H9 (cell line): Measurements from ENCODE around the gene HS2ST1. TPM values are rescaled to one million over a fixed set of nuclear protein-coding genes. Genes with fewer than 3 reads are reported as not detected.

ENCODE experiments used
- DNase-seq: peaks from one replicate; pipeline ENCODE4 v3.0.0-alpha.2; 2017
- H2AFZ ChIP-seq: one replicate; pipeline ENCODE4 v1.6.1; 2013; ENCODE audit warnings: mild to moderate bottlenecking, low read length, control low read depth, moderate library complexity
- H2AK5ac ChIP-seq: 2 replicates; pipeline ENCODE4 v1.6.1; 2013; ENCODE audit warnings: low read length, control low read depth, mixed read lengths; ENCODE audit not compliant: insufficient read length
- H2BK120ac ChIP-seq: one replicate; pipeline ENCODE4 v1.6.1; 2013; ENCODE audit warnings: low read depth, mild to moderate bottlenecking, low read length, control low read depth, inconsistent platforms; ENCODE audit not compliant: poor library complexity, severe bottlenecking
- H2BK12ac ChIP-seq: 2 replicates; pipeline ENCODE4 v1.6.1; 2013; ENCODE audit warnings: low read length, control low read depth, mixed read lengths, low read depth; ENCODE audit not compliant: insufficient read length
- H2BK15ac ChIP-seq: 2 replicates; pipeline ENCODE4 v1.6.1; 2013; ENCODE audit warnings: low read depth, low read length, control low read depth
- H2BK20ac ChIP-seq: one replicate; pipeline ENCODE4 v1.6.1; 2013; ENCODE audit warnings: low read depth, mild to moderate bottlenecking, low read length, control low read depth, inconsistent platforms; ENCODE audit not compliant: poor library complexity, severe bottlenecking
- H2BK5ac ChIP-seq: 2 replicates; pipeline ENCODE4 v1.6.1; 2013; ENCODE audit warnings: low read length, control low read depth, mixed read lengths; ENCODE audit not compliant: insufficient read length
- H3K14ac ChIP-seq: 2 replicates; pipeline ENCODE4 v1.6.1; 2013; ENCODE audit warnings: low read length, control low read depth; ENCODE audit not compliant: insufficient read depth
- H3K18ac ChIP-seq: 2 replicates; pipeline ENCODE4 v1.6.1; 2013; ENCODE audit warnings: low read depth, mild to moderate bottlenecking, mixed read lengths, low read length, control low read depth; ENCODE audit not compliant: insufficient read length
- H3K23ac ChIP-seq: 2 replicates; pipeline ENCODE4 v1.6.1; 2013; ENCODE audit warnings: low read length, control low read depth, mixed read lengths, low read depth; ENCODE audit not compliant: insufficient read length
- H3K23me2 ChIP-seq: 2 replicates; pipeline ENCODE4 v1.6.1; 2013; ENCODE audit warnings: low read depth, mild to moderate bottlenecking, mixed read lengths, low read length, control low read depth; ENCODE audit not compliant: insufficient read length, poor library complexity, severe bottlenecking
- H3K27ac ChIP-seq: 2 replicates; pipeline ENCODE4 v1.5.1; 2013; ENCODE audit warnings: low read length, control low read depth, mixed read lengths, low read depth; ENCODE audit not compliant: insufficient read length
- H3K27me3 ChIP-seq: 2 replicates; pipeline ENCODE4 v1.6.1; 2013; ENCODE audit warnings: low read length, control low read depth, inconsistent platforms; ENCODE audit not compliant: insufficient read depth
- H3K4ac ChIP-seq: 2 replicates; pipeline ENCODE4 v1.6.1; 2013; ENCODE audit warnings: low read depth, mild to moderate bottlenecking, control low read depth, inconsistent platforms, low read length, moderate library complexity
- H3K4me1 ChIP-seq: 2 replicates; pipeline ENCODE4 v1.6.1; 2013; ENCODE audit warnings: low read length, control low read depth, inconsistent platforms; ENCODE audit not compliant: insufficient read depth
- H3K4me2 ChIP-seq: 2 replicates; pipeline ENCODE4 v1.6.1; 2013; ENCODE audit warnings: low read length, control low read depth, mixed read lengths; ENCODE audit not compliant: insufficient read length, insufficient read depth
- H3K56ac ChIP-seq: 2 replicates; pipeline ENCODE4 v1.6.1; 2013; ENCODE audit warnings: low read depth, mild to moderate bottlenecking, mixed read lengths, low read length, control low read depth; ENCODE audit not compliant: insufficient read length
- H3K79me1 ChIP-seq: 2 replicates; pipeline ENCODE4 v1.6.1; 2013; ENCODE audit warnings: low read depth, mild to moderate bottlenecking, moderate library complexity, low read length, control low read depth, inconsistent platforms; ENCODE audit not compliant: insufficient read depth, poor library complexity, severe bottlenecking
- H3K79me2 ChIP-seq: 2 replicates; pipeline ENCODE4 v1.6.1; 2013; ENCODE audit warnings: low read length, control low read depth, inconsistent platforms; ENCODE audit not compliant: insufficient read depth
- H3K9ac ChIP-seq: 2 replicates; pipeline ENCODE4 v1.6.1; 2013; ENCODE audit warnings: low read length, control low read depth, mixed read lengths; ENCODE audit not compliant: insufficient read length; ENCODE audit errors: extremely low read depth
- H3K9me3 ChIP-seq: one replicate; pipeline ENCODE4 v1.6.1; 2013; ENCODE audit warnings: low read depth, low read length, inconsistent platforms; ENCODE audit not compliant: control insufficient read depth
- H3T11ph ChIP-seq: one replicate; pipeline ENCODE4 v1.6.1; 2013; ENCODE audit warnings: mild to moderate bottlenecking, low read length, control low read depth, inconsistent platforms
- H4K20me1 ChIP-seq: one replicate; pipeline ENCODE4 v1.6.1; 2013; ENCODE audit not compliant: control insufficient read depth, insufficient read length, insufficient read depth
- H4K5ac ChIP-seq: 2 replicates; pipeline ENCODE4 v1.6.1; 2013; ENCODE audit warnings: low read depth, mild to moderate bottlenecking, mixed read lengths, low read length, control low read depth; ENCODE audit not compliant: insufficient read length
- H4K8ac ChIP-seq: replicated peaks from 2 replicates; pipeline ENCODE4 v1.6.1; 2013; ENCODE audit warnings: low read length, control low read depth, mixed read lengths, low read depth; ENCODE audit not compliant: insufficient read length
- H4K91ac ChIP-seq: 2 replicates; pipeline ENCODE4 v1.6.1; 2013; ENCODE audit warnings: low read depth, mild to moderate bottlenecking, moderate library complexity, mixed read lengths, low read length, control low read depth; ENCODE audit not compliant: insufficient read length
- H3K27ac Mint-ChIP-seq, 3 experiments: 2 replicates in 2 of 3; 3 replicates in 1 of 3; pipeline ENCODE4 v1.8.0; 2020 to 2021; ENCODE audit warnings: mixed read lengths in 3 of 3, mild to moderate bottlenecking in 1 of 3, moderate library complexity in 1 of 3
- H3K27me3 Mint-ChIP-seq: 2 replicates; pipeline ENCODE4 v1.8.0; 2021; ENCODE audit warnings: low read depth, mild to moderate bottlenecking, moderate library complexity, mixed read lengths
- H3K36me3 Mint-ChIP-seq, 3 experiments: 2 replicates in 2 of 3; 3 replicates in 1 of 3; pipeline ENCODE4 v1.8.0; 2020 to 2021; ENCODE audit warnings: low read depth in 3 of 3, mixed read lengths in 3 of 3; ENCODE audit not compliant: insufficient read depth in 1 of 3
- H3K4me1 Mint-ChIP-seq, 2 experiments: 2 replicates each; pipeline ENCODE4 v1.8.0; 2020; ENCODE audit warnings: mixed read lengths in 2 of 2
- H3K4me3 Mint-ChIP-seq, 2 experiments: 2 replicates in 1 of 2; 3 replicates in 1 of 2; pipeline ENCODE4 v1.8.0; 2020 to 2021; ENCODE audit warnings: mild to moderate bottlenecking in 2 of 2, mixed read lengths in 2 of 2, moderate library complexity in 1 of 2
- H3K9me3 Mint-ChIP-seq, 2 experiments: 2 replicates in 1 of 2; 3 replicates in 1 of 2; pipeline ENCODE4 v1.8.0; 2020; ENCODE audit warnings: mild to moderate bottlenecking in 2 of 2, mixed read lengths in 2 of 2, moderate library complexity in 1 of 2
- CTCF ChIP-seq: fragments of 200-600 bp; sonication (generic); conservative IDR thresholded peaks from 3 replicates; pipeline ENCODE4 v1.8.0; 2021; ENCODE audit warnings: antibody characterized with exemption, mild to moderate bottlenecking
- WGBS: extraction: QIAGEN DNeasy Blood & Tissue Kit; methylation state at CpG from one replicate; pipeline ENCODE4 v1.1.7; 2013; ENCODE audit warnings: missing lambda C conversion rate, low lambda C conversion rate, mixed read lengths; ENCODE audit not compliant: insufficient read length; ENCODE audit errors: extremely low coverage; 5-methylcytosine and 5-hydroxymethylcytosine counted together
- total RNA-seq: library from RNA; stranded (reverse); gene quantifications from 2 replicates; pipeline ENCODE4 v1.2.1, GENCODE V29; 2021

The HS2ST1 gene
- total RNA-seq, 1 experiment from 2014 or later: 20.1 TPM

GRCh38 chr1:87121711-87122163 is 207.3 kb downstream of the HS2ST1 start:
- no peak for DNase-seq
- no peak overlapping the region for H3K4ac ChIP-seq
- Mint-ChIP-seq H3K9me3 (peaks cover 0 to 2% of the 10 kb centered on the region in 2 experiments; a peak in 1 of 5 replicates), H3K36me3 (no peaks in the 10 kb centered on the region), H3K4me1 (peaks cover 13% of the 10 kb centered on the region in 2 experiments), H3K4me3 (no peak overlapping the region), H3K27me3 (peaks cover 4% of the 10 kb centered on the region), H3K27ac (no peak overlapping the region)
- H2BK5ac ChIP-seq: no peak overlapping the region
- no peaks in the 10 kb centered on the region for H3K27me3 ChIP-seq
- no peak overlapping the region for H2AFZ ChIP-seq
- H2BK15ac ChIP-seq: no peak overlapping the region
- no peak overlapping the region for H4K5ac ChIP-seq
- H3K18ac ChIP-seq: no peak overlapping the region
- no peaks in the 10 kb centered on the region for H3K23me2 ChIP-seq
- H4K8ac ChIP-seq: no peak overlapping the region
- H4K91ac ChIP-seq: no peak overlapping the region
- no peak overlapping the region for H3K9ac ChIP-seq
- no peaks in the 10 kb centered on the region for H4K20me1 ChIP-seq
- no CpG with 5 or more reads among the region's 7 CpGs for WGBS
- no peaks in the 10 kb centered on the region for H3K9me3 ChIP-seq
- H3K79me1 ChIP-seq: no peaks in the 10 kb centered on the region
- H3K4me1 ChIP-seq: peaks cover 3% of the 10 kb centered on the region; the same call in 1 of the 2 replicates
- TF ChIP-seq CTCF: no peak
- H3K23ac ChIP-seq: no peak overlapping the region
- no peak overlapping the region for H3K14ac ChIP-seq
- H3T11ph ChIP-seq: no peak overlapping the region
- H2AK5ac ChIP-seq: no peak overlapping the region
- H2BK20ac ChIP-seq: no peak overlapping the region
- H2BK120ac ChIP-seq: no peak overlapping the region
- no peak overlapping the region for H3K4me2 ChIP-seq
- no peaks in the 10 kb centered on the region for H3K79me2 ChIP-seq
- no peak overlapping the region for H2BK12ac ChIP-seq
- H3K27ac ChIP-seq: no peak overlapping the region
- no peak overlapping the region for H3K56ac ChIP-seq
